H1 (cell line): ENCODE measurements around the gene TK1. TPM values are rescaled to one million over a fixed set of nuclear protein-coding genes. Genes with fewer than 3 reads are reported as not detected.

Experiments used
- CBX5 ChIP-seq: fragments of 300-800, 300-1000 bp; sonication (generic); IDR thresholded peaks from 2 replicates; pipeline ENCODE4 v1.7.1; 2016; ENCODE audit warnings: antibody characterized with exemption, low read length, low read depth
- CBX8 ChIP-seq: fragments of 300-800, 300-1000 bp; sonication (generic); IDR thresholded peaks from 2 replicates; pipeline ENCODE4 v1.7.1; 2016; ENCODE audit warnings: low read depth, low read length, borderline replicate concordance
- CHD1 ChIP-seq: IDR thresholded peaks from 2 replicates; pipeline ENCODE4 v1.6.1; 2012; ENCODE audit warnings: low read depth, low read length, improper control_type of control experiment
- CHD7 ChIP-seq: fragments of 300-600 bp; sonication (generic); IDR thresholded peaks from 2 replicates; pipeline ENCODE4 v1.7.1; 2012; ENCODE audit warnings: low read length, moderate library complexity, mild to moderate bottlenecking, inconsistent platforms; ENCODE audit not compliant: insufficient replicate concordance
- JUND ChIP-seq: IDR thresholded peaks from 2 replicates; pipeline ENCODE4 v1.6.1; 2011; ENCODE audit warnings: mild to moderate bottlenecking, improper control_type of control experiment, low read length
- PHF8 ChIP-seq: fragments of 200-600 bp; sonication (generic); conservative IDR thresholded peaks from 2 replicates; pipeline ENCODE4 v1.7.1; 2012; ENCODE audit warnings: low read depth, mild to moderate bottlenecking, inconsistent platforms, low read length, moderate library complexity
- POLR2A ChIP-seq, 2 experiments: IDR thresholded peaks; 1 replicate in 1 of 2; 2 replicates in 1 of 2; pipeline ENCODE4 v1.6.1; 2011; ENCODE audit warnings: low read depth in 2 of 2, low read length in 2 of 2, mild to moderate bottlenecking in 2 of 2; ENCODE audit errors: control extremely low read depth in 1 of 2
- SAP30 ChIP-seq: fragments of 300-600 bp; sonication (generic); IDR thresholded peaks from 2 replicates; pipeline ENCODE4 v1.7.1; 2012; ENCODE audit warnings: low read length, moderate library complexity, mild to moderate bottlenecking, inconsistent platforms; ENCODE audit not compliant: insufficient read depth, insufficient replicate concordance
- SIX5 ChIP-seq: IDR thresholded peaks from 2 replicates; pipeline ENCODE4 v1.6.1; 2011; ENCODE audit warnings: mild to moderate bottlenecking, low read depth, low read length
- YY1 ChIP-seq: IDR thresholded peaks from 2 replicates; pipeline ENCODE4 v1.6.1; 2011; ENCODE audit warnings: low read depth, mild to moderate bottlenecking, low read length
- polyA plus RNA-seq, 7 experiments: library from polyadenylated mRNA; depleted of rRNA in 3 of 7; stranded (reverse) in 5 of 7; unstranded in 2 of 7; fragments of >200 nt in 5 of 7; fragments of 200-250 nt in 2 of 7; gene quantifications; 1 replicate in 5 of 7; 2 replicates in 1 of 7; 4 replicates in 1 of 7; pipeline versions ENCODE4 v1.2.1 to v1.2.3, GENCODE V29; 2011 to 2013; ENCODE audit warnings: missing spikeins in 2 of 7, mixed read lengths in 2 of 7
- total RNA-seq: library from RNA; stranded (reverse); fragmentation: NEBNext Ultra II Directional; extraction: Animal tissue kit (Norgen Biotek cat#: 25700); gene quantifications from 2 replicates; pipeline ENCODE4 v1.2.1, GENCODE V29; 2021

Gene TK1
- total and polyA plus RNA-seq, 2 of the 8 experiments (the other 6 are each of a cell fraction or from before 2014, with no cell fraction given) = 66.9 to 147 TPM

GRCh38 chr17:78173097-78173715, 13.6 kb downstream of the TK1 start (continued):
- TF ChIP-seq CHD7 (no peak), CBX8 (no peak), SIX5 (no peak), SAP30 (no peak), CHD1 (no peak), POLR2A (IDR thresholded peaks at IDR 0.05; ENCODE audit: control extremely low read depth in 1 of 2, low read depth in 2 of 2, low read length in 2 of 2) (no peak), PHF8 (no peak), YY1 (no peak), CBX5 (no peak), JUND (no peak)
